ENCODE data around the gene KCNIP2. TPM values are rescaled to one million over a fixed set of nuclear protein-coding genes. Genes with fewer than 3 reads are reported as not detected.

Gene KCNIP2
- total RNA-seq, 4 donors from 2014 or later: 3.5 to 11.6 (median 5.5) TPM

DNA sequence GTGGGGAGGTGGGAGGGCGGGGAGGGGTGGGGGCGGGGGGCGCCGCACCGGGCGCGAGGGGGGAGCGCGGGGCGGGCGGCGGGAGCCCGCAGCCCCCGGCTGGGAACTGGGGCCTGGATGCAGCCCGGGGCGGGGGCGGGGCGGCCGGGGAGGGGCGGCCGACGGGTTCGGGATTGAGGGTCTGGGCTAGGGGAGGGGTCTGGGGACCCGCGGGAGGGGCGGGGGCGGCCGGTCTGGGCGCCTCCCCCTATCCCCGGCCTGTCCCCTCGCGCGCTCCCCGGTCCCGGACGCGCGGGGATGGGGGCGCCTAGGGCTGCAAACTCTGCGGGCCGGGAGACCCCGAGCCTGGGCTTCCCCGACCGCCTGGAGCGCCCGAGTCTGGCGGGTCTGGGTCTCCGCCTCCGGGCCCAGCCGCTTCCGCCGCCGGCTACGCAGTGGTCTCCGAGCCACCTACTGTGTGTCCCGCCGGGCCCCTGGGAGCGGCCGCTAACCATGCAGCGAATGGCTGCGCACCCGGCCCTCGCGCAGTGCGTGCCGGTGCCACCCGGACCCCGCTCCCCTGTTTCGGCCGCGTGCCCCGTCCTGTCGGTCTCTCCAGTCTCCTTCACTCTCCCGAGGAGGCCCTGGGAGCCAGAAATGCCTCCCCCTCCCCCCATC lies 67.3 kb downstream of the KCNIP2 start:
- no peak overlapping the region for H3K27ac ChIP-seq
- peak in 1 of 3 donors; percentile 37 for DNase-seq
- H3K4me1 ChIP-seq: peaks cover 3 to 41% (median 26%) of the 10 kb centered on the region in 4 donors
- peak overlapping the region in 2 of 4 donors; percentile 37 to 41 for H3K4me3 ChIP-seq
- no peaks in the 10 kb centered on the region for H3K36me3 ChIP-seq
- peaks cover 0 to 52% of the 10 kb centered on the region in 2 donors for H3K27me3 ChIP-seq
- TF ChIP-seq CTCF (IDR thresholded peaks at IDR 0.05) (no peak), POLR2A (IDR thresholded peaks at IDR 0.05) (no peak)
- no peaks in the 10 kb centered on the region for H3K9me3 ChIP-seq

Other genes starting within 250 kb of the KCNIP2 start
- 100 to 1,000 TPM in 1 of 4 donors, 10 to 100 TPM in 3; 28.0 to 106 (median 58.1) TPM for gene FBXW4, start 148.6 kb downstream of the KCNIP2 start, total RNA-seq
- gene FGF8, start 67.7 kb downstream of the KCNIP2 start, total RNA-seq: not detected
- gene NPM3, start 60.4 kb downstream of the KCNIP2 start, total RNA-seq: 10 to 100 TPM in 2 of 4 donors, 1 to 10 TPM in 2; 7.7 to 25.6 (median 11.2) TPM
- gene OGA, start 25.4 kb downstream of the KCNIP2 start, total RNA-seq: 100 to 1,000 TPM; 142 to 367 (median 173) TPM
- gene ARMH3, start 212.4 kb upstream of the KCNIP2 start, total RNA-seq: 10 to 100 TPM; 15.8 to 29.2 (median 23.0) TPM
- 10 to 100 TPM; 19.8 to 33.4 (median 24.8) TPM for gene HPS6, start 221.5 kb upstream of the KCNIP2 start, total RNA-seq

Measured in Peyer's patch (tissue), 4 donors.